ENCODE results near the gene TGFB2. TPM values are rescaled to one million over a fixed set of nuclear protein-coding genes. Genes with fewer than 3 reads are reported as not detected.

TGFB2 gene
- total RNA-seq = not detected

- Mint-ChIP-seq H3K9me3 (ENCODE audit: low read depth) (no peaks in the 10 kb centered on the region), H3K27me3 (peaks cover 39% of the 10 kb centered on the region), H3K27ac (no peak within 1 kb of the TSS), H3K4me3 (no peak within 1 kb of the TSS), H3K4me1 (peaks cover 17% of the 10 kb centered on the region), H3K36me3 (no peaks in the 10 kb centered on the region)
- peak; percentile 21 for ATAC-seq
- no peak for DNase-seq
- CTCF ChIA-PET = interaction anchor here (1.2 kb wide), 1 partner anchor 1072 kb away, joined by 3 read pairs; no protein-coding TSS in a partner anchor
Measured at GRCh38 chr1:218344814-218345672, at the start of gene TGFB2. Gene TGFB2, plus strand, starts transcription at chr1:218345336. Its CDS starts 1,366 bp downstream, at chr1:218346702.

GRCh38 chr1:218296162-218296561 lies 49.0 kb upstream of the TGFB2 start:
- peaks cover 3% of the 10 kb centered on the region for H3K4me1 Mint-ChIP-seq
- H3K36me3 Mint-ChIP-seq = peaks cover 2% of the 10 kb centered on the region
- no peak for ATAC-seq
- no peaks in the 10 kb centered on the region for H3K9me3 Mint-ChIP-seq (ENCODE audit: low read depth)
- CTCF ChIA-PET = interaction anchor here (1.1 to 1.4 kb wide), 2 partner anchors 10 to 17 kb away, joined by 3 to 4 read pairs; no protein-coding TSS in a partner anchor
- no peaks in the 10 kb centered on the region for H3K27me3 Mint-ChIP-seq
- H3K27ac Mint-ChIP-seq = no peak overlapping the region
- no peak overlapping the region for H3K4me3 Mint-ChIP-seq
- DNase-seq = no peak

GRCh38 chr1:218297461-218297860 lies 47.7 kb upstream of the TGFB2 start:
- no peaks in the 10 kb centered on the region for H3K27me3 Mint-ChIP-seq
- no peak overlapping the region for H3K27ac Mint-ChIP-seq
- H3K9me3 Mint-ChIP-seq (ENCODE audit: low read depth) = no peaks in the 10 kb centered on the region
- ATAC-seq = no peak
- no peak overlapping the region for H3K4me3 Mint-ChIP-seq
- H3K36me3 Mint-ChIP-seq = peaks cover 2% of the 10 kb centered on the region
- DNase-seq = no peak
- CTCF ChIA-PET = interaction anchor here (1.3 kb wide), 1 partner anchor 876 kb away, joined by 3 read pairs; the partner anchor contains the start of gene LYPLAL1
- H3K4me1 Mint-ChIP-seq = peaks cover 9% of the 10 kb centered on the region

- DNase-seq (no peak), ATAC-seq (no peak)
- CTCF ChIA-PET = interaction anchor here (1.2 to 1.3 kb wide), 2 partner anchors 9 to 876 kb away, joined by 3 to 4 read pairs; partner anchors contain the start of gene LYPLAL1
- Mint-ChIP-seq H3K4me3 (no peak overlapping the region), H3K36me3 (peaks cover 3% of the 10 kb centered on the region), H3K4me1 (peaks cover 10% of the 10 kb centered on the region), H3K9me3 (ENCODE audit: low read depth) (no peaks in the 10 kb centered on the region), H3K27ac (no peak overlapping the region), H3K27me3 (no peaks in the 10 kb centered on the region)
Measured at GRCh38 chr1:218297867-218298266, 47.3 kb upstream of the TGFB2 start.

- no peak for ATAC-seq
- no peaks in the 10 kb centered on the region for H3K9me3 Mint-ChIP-seq (ENCODE audit: low read depth)
- peaks cover 10% of the 10 kb centered on the region for H3K4me1 Mint-ChIP-seq
- H3K27me3 Mint-ChIP-seq = no peaks in the 10 kb centered on the region
- DNase-seq = no peak
- H3K36me3 Mint-ChIP-seq = peaks cover 3% of the 10 kb centered on the region
- no peak overlapping the region for H3K4me3 Mint-ChIP-seq
- CTCF ChIA-PET = interaction anchor here (1.2 to 1.4 kb wide), 2 partner anchors 10 to 29 kb away, joined by 4 read pairs; no protein-coding TSS in a partner anchor
- no peak overlapping the region for H3K27ac Mint-ChIP-seq
Measured at GRCh38 chr1:218298398-218298797, 46.7 kb upstream of the TGFB2 start.

- CTCF ChIA-PET = interaction anchor here (0.6 to 1.4 kb wide), 3 partner anchors 8 to 28 kb away, joined by 3 to 4 read pairs (median 3); no protein-coding TSS in a partner anchor
- Mint-ChIP-seq H3K27ac (no peak overlapping the region), H3K4me1 (peaks cover 13% of the 10 kb centered on the region), H3K36me3 (peaks cover 3% of the 10 kb centered on the region), H3K4me3 (no peak overlapping the region), H3K9me3 (ENCODE audit: low read depth) (no peaks in the 10 kb centered on the region), H3K27me3 (no peaks in the 10 kb centered on the region)
- ATAC-seq (peak; percentile 42), DNase-seq (no peak)
Measured at GRCh38 chr1:218299416-218299815, 45.7 kb upstream of the TGFB2 start.

DNA sequence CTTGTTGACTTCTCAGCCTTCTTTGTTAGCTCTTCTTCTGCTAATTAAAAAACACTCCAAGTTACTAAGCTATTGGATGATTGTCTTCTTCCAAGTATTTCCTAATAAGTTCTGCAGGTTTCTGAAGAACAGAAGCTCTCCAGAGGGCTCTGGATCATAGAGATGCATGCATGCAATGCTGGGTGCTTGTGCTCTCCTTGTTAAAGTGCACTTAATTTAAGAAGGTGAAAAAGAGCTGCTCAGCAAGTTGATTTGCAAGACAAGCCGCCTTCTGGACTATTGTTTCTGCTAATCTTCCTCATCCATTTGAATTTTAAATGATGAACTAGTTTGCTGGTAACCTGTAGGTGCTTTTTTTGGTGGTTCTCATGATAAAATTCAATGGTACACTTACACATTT lies 43.9 kb upstream of the TGFB2 start:
- peaks cover 6% of the 10 kb centered on the region for H3K36me3 Mint-ChIP-seq
- no peak for DNase-seq
- no peaks in the 10 kb centered on the region for H3K9me3 Mint-ChIP-seq (ENCODE audit: low read depth)
- H3K27ac Mint-ChIP-seq = no peak overlapping the region
- CTCF ChIA-PET = interaction anchor here (0.6 kb wide), 1 partner anchor 269 kb away, joined by 3 read pairs; no protein-coding TSS in a partner anchor
- no peaks in the 10 kb centered on the region for H3K27me3 Mint-ChIP-seq
- H3K4me3 Mint-ChIP-seq = no peak overlapping the region
- H3K4me1 Mint-ChIP-seq = peaks cover 17% of the 10 kb centered on the region
- ATAC-seq = no peak

GRCh38 chr1:218302155-218302554 lies 43.0 kb upstream of the TGFB2 start:
- no peaks in the 10 kb centered on the region for H3K27me3 Mint-ChIP-seq
- no peak for DNase-seq

GRCh38 chr1:218303176-218303879 lies 41.8 kb upstream of the TGFB2 start:
- Mint-ChIP-seq H3K4me1 (peaks cover 13% of the 10 kb centered on the region), H3K4me3 (no peak overlapping the region), H3K9me3 (ENCODE audit: low read depth) (no peaks in the 10 kb centered on the region), H3K27me3 (no peaks in the 10 kb centered on the region), H3K27ac (no peak overlapping the region), H3K36me3 (peaks cover 8% of the 10 kb centered on the region)
- CTCF ChIA-PET = interaction anchor here (1.0 kb wide), 1 partner anchor 11 kb away, joined by 3 read pairs; no protein-coding TSS in a partner anchor
- ATAC-seq (no peak), DNase-seq (no peak)

More at GRCh38 chr1:218302155-218302554, 43.0 kb upstream of the TGFB2 start:
- Mint-ChIP-seq H3K4me3 (no peak overlapping the region), H3K9me3 (ENCODE audit: low read depth) (no peaks in the 10 kb centered on the region), H3K4me1 (peaks cover 16% of the 10 kb centered on the region), H3K36me3 (peaks cover 6% of the 10 kb centered on the region), H3K27ac (no peak overlapping the region)
- no peak for ATAC-seq
- CTCF ChIA-PET = no interaction called here

- Mint-ChIP-seq H3K27me3 (no peaks in the 10 kb centered on the region), H3K36me3 (peaks cover 10% of the 10 kb centered on the region), H3K4me1 (peaks cover 13% of the 10 kb centered on the region), H3K27ac (no peak overlapping the region), H3K4me3 (no peak overlapping the region), H3K9me3 (ENCODE audit: low read depth) (no peaks in the 10 kb centered on the region)
- no peak for DNase-seq
- CTCF ChIA-PET = interaction anchor here (0.7 to 1.0 kb wide), 2 partner anchors 12 to 24 kb away, joined by 3 read pairs; no protein-coding TSS in a partner anchor
- ATAC-seq = peak; percentile 42
Measured at GRCh38 chr1:218304281-218305039, 40.7 kb upstream of the TGFB2 start.

DNA sequence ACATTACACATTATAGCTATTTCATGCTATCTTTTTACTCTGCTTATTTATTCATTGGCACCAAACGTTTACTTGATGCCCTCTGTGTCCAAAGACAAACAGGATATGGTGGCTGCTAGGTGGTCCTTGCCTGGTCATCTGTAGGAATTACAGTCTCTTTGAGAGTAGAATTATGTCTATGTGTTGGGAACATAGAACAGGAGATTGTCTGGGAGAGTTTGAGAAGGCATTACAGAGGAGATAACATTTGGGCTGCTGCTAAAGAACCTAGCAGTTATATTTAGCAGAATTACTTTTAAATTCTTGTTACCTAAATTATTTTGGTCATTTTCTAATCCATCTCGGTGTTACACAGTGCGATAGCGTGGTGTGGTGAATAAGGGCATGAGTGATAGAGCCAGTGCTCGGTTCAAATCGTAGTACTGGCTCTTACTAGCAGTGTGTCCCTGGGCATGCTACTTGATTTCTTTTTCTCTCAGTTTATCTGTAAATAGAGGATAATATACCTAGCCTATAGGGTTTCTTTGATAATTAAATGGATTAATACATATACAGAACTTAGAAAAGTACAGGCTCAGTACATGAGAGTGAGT lies 39.6 kb upstream of the TGFB2 start:
- Mint-ChIP-seq H3K9me3 (ENCODE audit: low read depth) (no peaks in the 10 kb centered on the region), H3K27me3 (no peaks in the 10 kb centered on the region), H3K4me3 (no peak overlapping the region), H3K4me1 (peaks cover 13% of the 10 kb centered on the region), H3K27ac (no peak overlapping the region), H3K36me3 (peaks cover 10% of the 10 kb centered on the region)
- DNase-seq (no peak), ATAC-seq (no peak)
- CTCF ChIA-PET = no interaction called here

DNA sequence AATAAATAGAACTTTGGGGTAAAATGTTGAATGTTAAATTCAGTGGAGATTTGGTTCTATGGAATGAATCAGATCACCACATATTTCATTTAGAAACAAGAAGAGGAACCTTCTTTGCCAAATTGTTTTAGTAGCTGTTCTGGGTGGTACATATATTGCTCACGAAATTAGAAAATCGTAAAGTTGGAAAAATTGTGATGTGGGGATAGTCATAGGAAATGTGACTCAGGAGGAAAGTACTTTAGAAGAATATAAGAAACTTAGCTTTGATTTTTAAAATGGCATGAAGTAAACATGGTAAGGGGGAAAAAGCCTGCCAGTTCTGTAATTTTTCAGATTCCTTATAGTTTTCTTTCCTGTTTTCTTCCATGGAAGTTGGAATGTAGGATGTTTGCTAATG lies 32.6 kb upstream of the TGFB2 start:
- Mint-ChIP-seq H3K4me1 (no peaks in the 10 kb centered on the region), H3K27ac (no peak overlapping the region), H3K36me3 (peaks cover 15% of the 10 kb centered on the region), H3K9me3 (ENCODE audit: low read depth) (no peaks in the 10 kb centered on the region), H3K4me3 (no peak overlapping the region), H3K27me3 (no peaks in the 10 kb centered on the region)
- no peak for ATAC-seq
- DNase-seq = no peak
- CTCF ChIA-PET = no interaction called here

Measured in activated CD8-positive, alpha-beta memory T cell treated with anti-CD3 and anti-CD28 coated beads, Interleukin-2, amount 10 ng/mL, durations not matched to agents 7 days and 5 days (primary cell).